GM12875 (cell line): ENCODE data around the gene MRPL50.

Experiments used
- H3K4me3 ChIP-seq: one replicate; pipeline ENCODE4 v1.5.1; 2011; ENCODE audit warnings: low read depth, low read length, control low read depth
- CTCF ChIP-seq: IDR thresholded peaks from 2 replicates; pipeline ENCODE4 v1.5.1; 2011; ENCODE audit warnings: low read depth, mild to moderate bottlenecking, control low read depth, inconsistent platforms, low read length, moderate library complexity, borderline replicate concordance; ENCODE audit not compliant: insufficient read depth

MRPL50 gene

GRCh38 chr9:101369286-101369685 is 29.1 kb downstream of the MRPL50 start:
- no peak overlapping the region for H3K4me3 ChIP-seq
- TF ChIP-seq CTCF = no peak

- no peak overlapping the region for H3K4me3 ChIP-seq
- TF ChIP-seq CTCF = no peak
These were observed 31.1 kb downstream of the MRPL50 start for GRCh38 chr9:101367323-101367722.

GRCh38 chr9:101366038-101366756 is 32.2 kb downstream of the MRPL50 start:
- H3K4me3 ChIP-seq = no peak overlapping the region
- no peak for TF ChIP-seq CTCF

GRCh38 chr9:101365181-101365580 is 33.2 kb downstream of the MRPL50 start:
- no peak overlapping the region for H3K4me3 ChIP-seq
- TF ChIP-seq CTCF = no peak

- H3K4me3 ChIP-seq = no peak overlapping the region
- no peak for TF ChIP-seq CTCF
These were observed 36.0 kb downstream of the MRPL50 start for GRCh38 chr9:101362450-101362849.

- H3K4me3 ChIP-seq = no peak overlapping the region
- no peak for TF ChIP-seq CTCF
These were observed 37.8 kb downstream of the MRPL50 start for GRCh38 chr9:101360647-101361046.

GRCh38 chr9:101359679-101360078 is 38.7 kb downstream of the MRPL50 start:
- TF ChIP-seq CTCF = no peak
- no peak overlapping the region for H3K4me3 ChIP-seq
